ENCODE measurements around the gene ARHGAP32.
"Not testable (repeated sequence)": the region's sequence is repeated elsewhere in the genome, so short reads cannot be mapped to it uniquely, and the experiment has no call there.

Gene ARHGAP32

DNA sequence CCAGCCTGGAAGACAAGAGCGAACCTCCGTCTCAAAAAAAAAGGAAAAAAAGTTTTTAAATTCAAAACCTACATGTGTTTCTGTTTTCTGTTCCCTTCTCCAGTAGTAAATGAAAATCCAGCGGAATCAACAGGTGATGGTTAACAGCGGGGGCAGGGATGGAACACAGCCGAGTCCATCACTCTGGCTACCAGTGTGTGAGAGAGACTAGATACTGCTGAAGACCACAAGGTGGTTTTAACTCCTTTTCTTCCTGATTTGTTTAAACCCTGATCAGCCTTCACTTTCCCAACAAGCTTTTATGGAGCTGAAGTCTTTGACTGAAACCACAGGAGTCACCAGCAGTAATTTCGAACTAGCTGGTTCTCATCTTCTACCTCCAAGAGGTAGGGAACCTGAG is 3.6 kb upstream of the ARHGAP32 start:
- no peak for DNase-seq

DNA sequence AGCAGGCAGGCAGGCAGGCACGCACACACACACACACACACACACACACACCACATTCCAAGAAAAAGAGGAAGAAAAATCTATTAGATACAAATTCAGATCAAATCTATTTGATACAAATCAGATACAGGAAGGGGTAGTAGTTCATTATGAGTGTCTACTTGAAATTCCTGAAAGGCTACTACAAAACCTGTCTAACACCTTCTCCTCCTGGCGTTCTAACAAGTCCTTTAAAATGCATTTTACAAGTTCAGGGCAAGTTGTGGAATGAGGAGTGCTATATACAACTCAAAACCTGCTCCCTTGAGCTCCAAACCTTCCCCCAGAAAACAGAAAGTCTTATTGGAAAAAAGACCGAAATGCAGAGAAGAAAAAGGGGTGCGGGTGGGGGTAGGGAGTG is 476 bp downstream of the ARHGAP32 start:
- DNase-seq, result no peak

DNA sequence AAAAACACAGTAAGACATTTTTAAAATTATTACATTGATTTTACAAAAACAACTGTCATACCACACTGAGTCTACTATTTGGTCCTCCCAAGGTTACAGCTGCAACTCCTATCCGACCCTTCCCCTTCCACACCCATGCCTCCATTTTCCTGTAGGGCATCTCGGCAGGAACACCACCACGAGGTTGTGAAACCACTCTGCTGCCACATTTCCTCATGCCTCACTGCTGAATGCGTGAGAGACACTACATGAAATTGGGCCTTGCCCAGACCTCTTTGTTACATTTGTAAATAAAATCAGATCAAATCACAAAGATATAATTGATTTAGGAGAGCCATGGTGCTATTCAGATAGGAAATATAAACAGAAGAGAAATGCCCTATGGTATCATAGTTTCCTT is 2.0 kb downstream of the ARHGAP32 start:
- DNase-seq, result no peak

DNA sequence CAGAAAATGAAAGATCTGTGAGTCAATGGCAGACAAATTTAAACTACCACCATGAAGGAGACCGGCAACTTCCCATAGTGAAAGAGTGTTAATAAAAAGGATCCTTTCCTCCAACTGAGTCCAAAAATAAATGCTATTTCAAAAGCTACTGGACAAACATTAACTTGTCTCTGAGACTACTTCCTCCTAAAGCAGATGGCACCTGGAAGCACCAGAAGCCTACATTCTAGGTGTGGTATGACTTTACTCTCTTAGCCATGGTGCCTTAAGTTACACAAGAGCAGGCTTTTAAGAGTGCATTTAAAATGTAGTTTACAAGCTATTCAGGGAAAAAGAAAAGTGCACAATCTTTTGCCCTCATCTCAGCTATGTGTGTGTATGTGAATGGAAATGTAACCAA is 2.5 kb downstream of the ARHGAP32 start:
- DNase-seq, result no peak

DNA sequence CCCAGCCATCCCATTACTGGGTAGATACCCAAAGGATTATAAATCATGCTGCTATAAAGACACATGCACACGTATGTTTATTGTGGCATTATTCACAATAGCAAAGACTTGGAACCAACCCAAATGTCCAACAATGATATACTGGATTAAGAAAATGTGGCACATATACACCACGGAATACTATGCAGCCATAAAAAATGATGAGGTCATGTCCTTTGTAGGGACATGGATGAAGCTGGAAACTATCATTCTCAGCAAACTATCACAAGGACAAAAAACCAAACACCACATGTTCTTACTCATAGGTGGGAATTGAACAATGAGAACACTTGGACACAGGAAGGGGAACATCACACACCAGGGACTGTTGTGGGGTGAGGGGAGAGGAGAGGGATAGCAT is 7.0 kb downstream of the ARHGAP32 start:
- DNase-seq, result not testable (repeated sequence)

DNA sequence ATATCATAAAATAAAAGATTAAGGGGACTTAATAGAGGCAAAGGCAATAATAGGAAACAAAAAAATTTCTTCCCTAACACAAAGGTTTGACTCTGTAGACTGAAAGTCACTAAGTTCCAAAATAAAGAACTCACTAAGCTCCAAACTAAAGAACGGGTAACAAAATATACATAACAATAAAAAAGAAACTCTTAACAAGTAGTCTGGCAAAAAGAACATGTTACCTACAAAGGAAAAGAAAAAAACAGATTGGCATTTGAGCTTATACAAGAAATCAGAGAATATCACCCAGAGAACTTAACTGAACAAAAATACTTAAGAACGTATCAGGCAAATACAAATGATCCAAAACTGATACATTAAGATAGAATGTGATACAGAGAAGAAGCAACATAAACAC is 7.5 kb downstream of the ARHGAP32 start:
- no peak for DNase-seq

DNA sequence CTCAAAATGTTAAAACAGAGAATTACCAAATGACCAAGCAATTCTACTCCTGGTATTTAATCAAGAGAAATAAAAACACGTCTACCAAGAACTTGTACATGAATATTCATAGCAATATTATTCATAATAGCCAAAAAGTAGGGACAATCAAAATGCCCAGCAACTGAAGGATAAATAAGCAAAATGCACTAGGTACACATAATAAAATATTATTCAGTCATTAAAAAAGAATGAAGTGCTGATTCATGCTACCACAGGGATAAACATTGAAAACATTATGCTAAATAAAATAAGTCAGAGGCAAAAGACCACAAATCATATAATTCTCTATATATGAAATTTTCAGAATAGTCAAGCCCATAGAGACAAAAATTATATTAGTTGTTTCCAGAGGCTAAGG is 24.8 kb downstream of the ARHGAP32 start:
- no peak for DNase-seq

DNA sequence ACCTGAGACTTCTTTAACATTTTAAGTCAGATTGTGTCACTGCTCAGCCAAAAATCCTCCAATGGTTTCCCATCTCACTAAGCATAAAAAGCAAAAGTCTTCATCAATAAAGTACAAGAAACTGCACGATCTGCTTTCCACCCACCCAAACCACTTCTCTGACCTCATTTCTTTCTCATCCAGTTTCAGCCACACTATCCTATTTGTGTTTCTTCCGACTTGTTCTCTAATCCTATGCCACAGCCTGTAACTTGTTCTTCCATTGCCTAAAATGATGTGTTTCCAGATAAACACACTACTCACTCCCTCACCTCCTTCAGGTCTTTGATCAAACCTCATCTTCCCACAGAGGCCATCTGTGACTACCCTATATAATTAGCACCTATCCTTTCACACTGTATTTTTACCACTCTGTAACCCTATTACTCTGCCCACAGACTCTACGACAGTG is 28.4 kb downstream of the ARHGAP32 start:
- DNase-seq, result no peak

DNA sequence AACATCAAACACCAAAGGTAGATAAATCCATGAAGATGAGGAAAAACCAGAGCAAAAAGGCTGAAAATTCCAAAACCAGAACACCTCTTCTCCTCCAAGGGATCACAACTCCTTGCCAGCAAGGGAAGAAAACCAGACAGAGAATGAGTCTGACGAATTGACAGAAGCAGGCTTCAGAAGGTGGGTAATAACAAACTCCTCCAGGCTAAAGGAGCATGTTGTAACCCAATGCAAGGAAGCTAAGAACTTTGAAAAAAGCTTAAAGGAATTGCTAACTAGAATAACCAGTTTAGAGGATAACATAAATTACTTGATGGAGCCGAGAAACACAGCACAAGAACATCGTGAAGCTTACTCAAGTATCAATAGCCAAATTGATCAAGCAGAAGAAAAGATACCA is 35.0 kb downstream of the ARHGAP32 start:
- DNase-seq, result not testable (repeated sequence)

DNA sequence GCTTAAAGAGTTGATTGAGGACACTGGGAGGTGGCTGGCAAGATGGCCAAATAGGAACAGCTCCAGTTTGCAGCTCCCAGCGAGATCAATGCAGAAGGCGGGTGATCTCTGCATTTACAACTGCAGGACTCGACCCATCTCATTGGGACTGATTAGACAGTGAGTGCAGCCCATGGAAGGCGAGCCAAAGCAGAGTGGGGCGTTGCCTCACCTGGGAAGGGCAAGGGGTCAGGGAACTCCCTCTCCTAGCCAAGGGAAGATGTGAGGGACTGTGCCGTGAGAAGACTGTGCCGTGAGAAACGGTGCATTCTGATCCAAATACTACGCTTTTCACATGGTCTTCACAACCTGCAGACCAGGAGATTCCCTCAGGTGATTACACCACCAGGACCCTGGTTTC is 36.4 kb downstream of the ARHGAP32 start:
- no peak for DNase-seq

DNA sequence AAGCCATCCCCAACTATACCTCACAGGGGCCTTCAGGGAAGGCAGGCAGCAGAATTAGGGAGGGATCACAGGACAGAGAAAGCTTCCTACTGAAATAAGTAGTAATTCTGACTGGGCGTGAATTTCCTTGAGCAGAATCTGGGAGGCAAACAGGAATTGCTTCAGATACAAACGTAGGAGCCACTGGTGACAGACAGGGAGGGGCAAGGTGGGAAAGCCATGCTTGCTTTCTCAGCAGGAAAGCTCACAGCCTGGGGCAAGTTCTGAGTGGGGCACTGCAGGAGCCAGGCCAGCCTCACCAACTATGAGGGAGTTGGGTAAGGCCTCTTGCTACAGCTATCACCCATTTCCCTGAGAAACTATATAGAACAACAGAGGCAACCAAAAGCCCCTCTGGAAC is 43.6 kb downstream of the ARHGAP32 start:
- DNase-seq, result no peak

DNA sequence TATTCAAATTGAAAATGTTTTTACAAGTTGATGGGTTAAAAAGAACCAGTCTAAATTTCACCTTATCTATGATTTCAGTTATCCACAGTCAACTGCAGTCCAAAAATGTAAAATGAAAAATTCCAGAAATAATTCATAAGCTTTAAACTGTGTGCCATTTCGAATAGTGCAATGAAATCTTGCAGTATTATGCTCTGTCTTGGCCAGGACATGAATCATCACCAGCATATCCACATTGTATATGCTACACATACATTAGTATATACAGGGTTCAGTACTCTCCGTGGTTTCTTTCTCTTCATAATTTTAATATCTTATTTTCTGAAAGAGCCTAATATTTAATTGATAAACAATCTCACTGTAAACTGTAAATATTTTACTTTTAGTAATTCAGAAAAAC is 45.9 kb downstream of the ARHGAP32 start:
- DNase-seq, result no peak

DNA sequence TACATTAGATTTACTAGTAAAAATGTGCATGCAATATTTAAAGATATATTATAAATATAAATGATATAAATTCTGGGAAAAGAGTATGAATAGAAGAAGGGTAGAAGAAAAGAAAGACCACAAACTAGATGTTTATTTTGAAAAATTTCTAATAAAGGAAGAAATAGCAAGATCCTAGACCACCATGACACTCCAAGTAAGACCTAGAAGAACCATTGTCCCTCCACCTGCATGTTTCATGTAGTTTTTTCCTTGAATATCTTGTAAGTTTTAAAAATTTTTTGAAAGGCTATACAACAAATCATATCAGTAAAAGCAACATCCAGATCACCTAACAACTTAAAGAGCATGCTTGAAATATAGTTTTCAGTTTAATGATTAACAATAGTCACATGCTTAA is 46.8 kb downstream of the ARHGAP32 start:
- no peak for DNase-seq

DNA sequence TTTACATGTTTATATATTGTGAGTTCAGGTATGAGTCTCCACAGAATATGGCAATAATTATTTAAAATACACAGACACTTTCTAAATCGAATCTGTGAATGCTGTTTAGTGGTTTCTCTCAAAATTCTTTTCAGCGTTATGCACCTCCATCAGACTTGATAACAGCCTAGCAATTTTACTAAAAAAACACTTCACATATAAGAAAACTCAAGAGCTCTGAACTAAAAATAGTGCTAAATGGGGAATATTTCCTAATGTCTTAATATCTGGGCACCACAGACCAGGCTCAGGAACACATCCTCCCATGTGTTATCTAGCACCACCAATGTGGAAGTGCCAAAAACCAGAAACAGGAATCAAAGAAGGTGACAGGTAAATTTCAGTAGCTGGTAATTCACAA is 47.9 kb downstream of the ARHGAP32 start:
- DNase-seq, result no peak

DNA sequence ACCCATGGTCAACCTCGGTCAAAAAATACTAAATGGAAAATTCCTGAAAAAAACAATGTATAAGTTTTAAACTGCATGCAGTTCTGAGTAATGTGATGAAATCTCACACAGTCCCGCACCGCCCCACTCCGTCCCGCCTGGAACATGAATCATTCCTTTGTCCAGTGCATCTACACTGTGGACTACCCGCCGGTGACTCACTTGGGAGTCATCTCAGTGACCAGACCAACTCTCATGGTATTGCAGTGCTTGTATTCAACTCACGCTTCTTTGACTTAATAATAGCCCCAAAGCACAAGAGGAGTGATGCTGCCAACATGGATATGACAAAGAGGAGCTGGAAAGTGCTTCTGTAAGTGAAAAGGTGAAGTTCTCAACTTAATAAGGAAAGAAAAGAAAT is 48.8 kb downstream of the ARHGAP32 start:
- no peak for DNase-seq

DNA sequence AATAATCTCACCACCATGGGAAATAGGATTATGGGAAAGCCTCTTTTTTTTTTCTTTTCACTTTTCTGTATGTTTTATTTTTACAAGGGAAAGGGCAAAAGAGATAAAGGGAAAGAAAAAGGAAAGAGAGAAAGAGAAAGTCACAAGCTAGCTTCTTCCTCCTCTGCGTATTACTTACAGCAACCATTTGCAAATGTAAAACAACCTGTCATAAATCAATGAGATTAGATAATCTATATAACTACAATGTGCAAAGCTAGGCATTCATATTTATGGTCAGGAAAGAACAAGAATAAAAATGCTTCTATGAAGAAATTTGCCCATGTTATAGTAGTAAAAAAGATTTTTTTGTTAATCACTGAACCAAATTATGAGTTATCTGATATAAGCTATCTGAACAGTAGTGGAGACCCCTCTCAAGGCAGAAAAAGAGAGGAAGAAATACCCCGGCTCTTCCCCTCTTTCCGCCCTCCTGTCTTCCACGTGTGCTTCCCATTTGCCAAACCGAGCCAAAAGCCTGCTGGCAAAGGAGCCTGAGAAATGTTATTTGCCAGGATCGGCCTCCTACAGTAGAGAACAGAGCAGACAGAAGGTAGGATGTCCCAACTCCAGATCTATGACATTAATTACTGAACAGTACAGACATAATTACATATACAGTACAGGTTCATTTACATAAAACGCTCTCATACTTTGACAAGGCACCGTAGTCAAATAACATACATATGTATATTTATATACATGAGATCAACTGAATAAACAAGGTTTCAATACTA is 50.2 kb downstream of the ARHGAP32 start:
- no peak for DNase-seq

DNA sequence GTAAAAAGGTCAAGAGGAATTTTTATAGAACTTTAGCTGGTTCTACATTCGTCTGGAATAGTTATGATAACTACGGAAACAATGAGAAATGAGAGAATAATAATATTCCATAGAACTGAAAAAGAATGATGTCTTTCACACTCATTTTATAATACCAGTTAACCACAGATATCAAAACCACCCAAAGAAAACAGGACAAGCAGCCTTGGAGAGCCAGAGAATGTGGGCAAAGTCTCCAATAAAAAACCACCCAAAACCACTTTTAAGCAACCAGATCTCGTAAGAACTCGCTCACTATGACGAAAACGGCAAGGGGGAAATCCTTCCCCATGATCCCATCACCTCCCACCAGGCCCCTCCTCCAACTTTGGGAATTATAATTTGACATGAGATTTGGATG is 60.8 kb downstream of the ARHGAP32 start:
- DNase-seq, result no peak

DNA sequence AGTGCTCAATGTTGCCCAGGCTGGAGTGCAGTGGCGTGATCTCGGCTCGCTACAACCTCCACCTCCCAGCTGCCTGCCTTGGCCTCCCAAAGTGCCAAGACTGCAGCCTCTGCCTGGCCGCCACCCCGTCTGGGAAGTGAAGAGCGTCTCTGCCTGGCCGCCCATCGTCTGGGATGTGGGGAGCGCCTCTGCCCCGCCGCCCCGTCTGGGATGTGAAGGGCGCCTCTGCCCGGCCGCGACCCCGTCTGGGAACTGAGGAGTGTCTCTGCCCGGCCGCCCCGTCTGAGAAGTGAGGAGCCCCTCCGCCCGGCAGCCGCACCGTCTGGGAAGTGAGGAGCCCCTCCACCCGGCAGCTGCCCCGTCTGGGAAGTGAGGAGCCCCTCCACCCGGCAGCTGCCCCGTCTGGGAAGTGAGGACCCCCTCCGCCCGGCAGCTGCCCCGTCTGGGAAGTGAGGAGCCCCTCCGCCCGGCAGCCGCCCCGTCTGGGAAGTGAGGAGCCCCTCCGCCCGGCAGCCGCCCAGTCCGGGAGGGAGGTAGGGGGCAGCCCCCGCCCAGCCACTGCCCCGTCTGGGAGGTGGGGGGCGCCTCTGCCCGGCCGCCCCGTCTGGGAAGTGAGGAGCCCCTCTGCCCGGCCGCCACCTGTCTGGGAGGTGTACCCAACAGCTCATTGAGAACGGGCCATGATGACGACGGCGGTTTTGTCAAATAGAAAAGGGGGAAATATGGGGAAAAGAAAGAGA is 63.1 kb downstream of the ARHGAP32 start:
- not testable (repeated sequence) for DNase-seq

DNA sequence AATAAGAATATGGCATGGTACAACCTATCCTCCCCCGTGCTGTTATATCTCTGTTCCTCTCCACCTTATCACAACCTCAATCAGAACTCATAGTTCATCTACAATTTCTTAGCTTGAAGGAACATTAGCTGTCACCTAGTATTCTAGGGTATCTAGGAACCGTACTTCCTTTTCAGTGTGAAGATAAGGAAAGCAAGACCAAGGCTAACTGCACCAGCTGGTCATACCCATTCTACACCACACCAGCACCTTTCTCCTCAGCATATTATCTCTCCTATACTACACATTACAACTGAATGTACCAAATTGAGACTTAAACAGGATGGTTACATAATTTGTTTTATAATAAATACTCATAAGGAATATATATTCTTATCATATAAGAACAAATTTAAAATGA is 73.1 kb downstream of the ARHGAP32 start:
- no peak for DNase-seq

DNA sequence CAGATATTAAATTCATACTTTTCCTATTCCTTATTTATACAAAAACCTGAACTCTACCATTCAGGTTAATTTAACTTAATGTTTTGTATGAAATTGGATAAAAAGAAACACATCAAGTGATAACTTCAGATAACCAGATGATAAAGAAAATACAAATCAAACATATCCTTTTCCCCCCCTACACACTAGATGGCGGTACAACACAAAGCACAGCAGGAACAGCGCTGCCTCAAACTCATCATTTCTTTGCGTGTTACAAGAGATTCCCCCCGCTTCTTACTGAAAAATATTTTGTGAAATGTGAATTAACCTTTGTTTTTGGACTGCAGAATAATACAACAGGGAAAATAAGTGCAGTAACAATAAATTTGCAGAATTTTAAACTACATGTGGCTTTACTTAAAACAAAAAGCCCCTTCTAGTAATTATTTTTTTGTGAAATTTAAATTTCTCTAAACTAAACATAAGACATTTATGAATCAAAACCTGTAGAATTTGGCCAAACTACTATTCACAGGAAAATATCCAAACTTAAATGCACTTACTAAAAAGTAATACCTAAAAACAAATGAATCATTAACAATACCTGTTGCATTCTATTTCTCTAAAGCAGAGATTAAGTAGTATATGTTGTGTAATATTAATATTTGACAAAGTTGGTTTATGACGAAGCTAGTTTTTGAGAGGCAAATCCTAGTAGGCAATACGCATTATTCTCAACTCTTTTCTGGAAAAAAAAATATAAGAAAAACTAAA is 74.4 kb downstream of the ARHGAP32 start:
- peak; percentile 0 to 76 (median 24) for DNase-seq

DNA sequence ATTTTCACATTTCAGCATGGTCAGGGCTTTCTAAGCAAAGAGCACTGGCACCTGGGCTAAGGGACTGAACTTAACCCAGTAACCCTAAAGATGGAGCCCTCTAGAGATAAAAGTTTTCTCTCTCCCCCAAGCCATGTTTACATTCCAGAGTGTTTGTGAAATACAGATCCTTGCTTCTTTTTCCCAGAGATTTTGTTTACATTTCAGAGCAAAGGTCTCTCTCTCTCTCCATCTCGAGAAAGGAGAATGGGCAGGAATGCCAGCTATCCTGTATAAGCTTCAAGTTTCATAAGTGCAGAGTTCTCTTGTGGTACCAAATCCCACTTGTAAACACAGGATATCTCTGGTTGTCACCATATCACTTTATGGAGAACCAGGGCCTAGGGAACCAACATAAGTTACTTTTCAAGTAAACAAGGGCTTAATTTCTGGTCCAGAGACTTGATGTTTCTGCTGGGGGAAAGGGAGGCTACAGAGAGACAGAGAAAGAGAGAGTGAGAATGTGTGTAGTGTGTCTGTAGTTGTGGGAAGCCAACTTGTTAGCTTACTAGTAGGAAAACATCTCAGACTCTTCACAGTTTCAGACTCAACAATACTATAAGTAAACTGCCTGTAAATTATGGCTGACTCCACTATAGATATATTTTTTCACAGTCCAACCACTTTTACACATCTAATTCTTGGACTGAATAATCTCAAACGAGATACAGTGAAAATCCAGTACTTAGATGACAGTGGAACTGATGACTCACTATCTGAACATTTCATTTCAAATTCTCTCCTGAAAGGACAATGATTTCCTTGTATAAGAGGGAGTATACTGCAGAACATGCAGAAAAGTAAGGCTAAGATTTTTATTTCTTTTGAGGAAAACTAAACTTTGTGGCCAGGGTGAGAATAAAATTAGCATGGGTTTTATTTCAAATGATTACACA is 76.2 kb downstream of the ARHGAP32 start:
- no peak for DNase-seq

DNA sequence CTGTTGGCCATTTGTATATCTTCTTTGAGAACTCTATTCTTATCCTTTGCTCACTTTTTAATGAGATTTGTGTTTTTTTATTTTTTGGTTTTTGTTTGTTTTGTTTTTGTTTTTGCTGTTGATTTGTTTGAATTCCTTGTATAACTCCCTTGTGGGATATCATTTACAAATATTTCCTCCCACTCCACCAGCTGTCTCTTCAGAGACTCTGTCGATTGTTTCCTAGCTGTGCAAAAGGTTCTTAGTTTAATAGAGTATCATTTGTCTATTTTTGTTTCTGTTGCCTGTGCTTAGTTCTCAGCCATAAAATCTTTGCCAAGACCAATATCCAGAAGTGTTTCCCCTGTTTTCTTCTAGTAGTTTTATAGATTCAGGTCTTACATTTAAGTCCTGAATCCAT is 82.4 kb downstream of the ARHGAP32 start:
- no peak for DNase-seq

DNA sequence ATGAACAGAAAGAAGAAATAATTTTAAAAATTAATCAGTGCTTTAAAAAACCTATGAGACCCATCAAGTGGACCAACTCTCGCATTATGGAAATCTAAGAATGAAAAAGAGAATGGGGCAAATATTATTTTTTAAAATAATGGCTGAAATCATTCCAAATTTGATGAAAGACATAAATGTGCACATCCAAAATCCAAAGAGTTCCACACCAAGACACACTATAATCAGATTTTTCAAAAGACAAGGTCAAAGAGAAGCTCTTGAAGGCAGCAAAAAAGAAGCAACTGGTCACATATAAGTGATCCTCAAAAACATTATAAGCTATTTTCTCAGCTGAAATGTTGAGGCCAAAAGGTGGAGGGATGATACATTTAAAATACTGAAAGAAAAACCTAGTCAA is 85.3 kb downstream of the ARHGAP32 start:
- no peak for DNase-seq

Data from stimulated activated naive CD4-positive, alpha-beta T cell (primary cell).